Islet of Langerhans (tissue), 1 donor: ENCODE results near the gene TRIM33.
A peak's percentile ranks its signal among the peaks of the same experiment; 100 is the strongest.

Source experiments
- FAIRE-seq: peaks from one replicate; lab custom pipeline; 2011; peaks lifted over from hg19 to GRCh38; lab: Jason Lieb, UNC

TRIM33 gene

GRCh38 chr1:114511032-114511785 lies at the start of gene TRIM33:
TRIM33 (minus strand) TSS chr1:114511203; CDS start chr1:114511076, 127 bp downstream.
- FAIRE-seq = no peak

- no peak for FAIRE-seq
Observed at GRCh38 chr1:114559356-114559755, 48.4 kb upstream of the TRIM33 start.

GRCh38 chr1:114558544-114558943 lies 47.5 kb upstream of the TRIM33 start:
- FAIRE-seq = peak; percentile 79

- FAIRE-seq = no peak
Observed at GRCh38 chr1:114554577-114554976, 43.6 kb upstream of the TRIM33 start.

- FAIRE-seq = no peak
Observed at GRCh38 chr1:114552106-114552639, 41.2 kb upstream of the TRIM33 start.

GRCh38 chr1:114551400-114551799 lies 40.4 kb upstream of the TRIM33 start:
- no peak for FAIRE-seq

- no peak for FAIRE-seq
Observed at GRCh38 chr1:114550336-114550735, 39.3 kb upstream of the TRIM33 start.

GRCh38 chr1:114549137-114549536 lies 38.1 kb upstream of the TRIM33 start:
- no peak for FAIRE-seq

GRCh38 chr1:114547076-114547475 lies 36.1 kb upstream of the TRIM33 start:
- no peak for FAIRE-seq

- no peak for FAIRE-seq
Observed at GRCh38 chr1:114545796-114546195, 34.8 kb upstream of the TRIM33 start.

GRCh38 chr1:114545315-114545714 lies 34.3 kb upstream of the TRIM33 start:
- FAIRE-seq = no peak

GRCh38 chr1:114540821-114541220 lies 29.8 kb upstream of the TRIM33 start:
- no peak for FAIRE-seq

- FAIRE-seq = no peak
Observed at GRCh38 chr1:114540272-114540671, 29.3 kb upstream of the TRIM33 start.

GRCh38 chr1:114536043-114536442 lies 25.0 kb upstream of the TRIM33 start:
- no peak for FAIRE-seq

GRCh38 chr1:114535401-114535800 lies 24.4 kb upstream of the TRIM33 start:
- FAIRE-seq = no peak

GRCh38 chr1:114531094-114531493 lies 20.1 kb upstream of the TRIM33 start:
- FAIRE-seq = no peak

- no peak for FAIRE-seq
Observed at GRCh38 chr1:114530224-114530623, 19.2 kb upstream of the TRIM33 start.

- FAIRE-seq = no peak
Observed at GRCh38 chr1:114524944-114525343, 13.9 kb upstream of the TRIM33 start.

GRCh38 chr1:114522264-114522575 lies 11.2 kb upstream of the TRIM33 start:
- no peak for FAIRE-seq

GRCh38 chr1:114521396-114522263 lies 10.6 kb upstream of the TRIM33 start:
- no peak for FAIRE-seq

GRCh38 chr1:114517348-114517747 lies 6.3 kb upstream of the TRIM33 start:
- FAIRE-seq = no peak

GRCh38 chr1:114512595-114513280 lies 1.7 kb upstream of the TRIM33 start:
- FAIRE-seq = no peak
